Mesothelial cell of epicardium (in vitro differentiated cells): ENCODE data around the gene PPL. TPM values are rescaled to one million over a fixed set of nuclear protein-coding genes. Genes with fewer than 3 reads are reported as not detected.
"Not testable (repeated sequence)": the region's sequence is repeated elsewhere in the genome, so short reads cannot be mapped to it uniquely, and the experiment has no call there.

Source experiments
- DNase-seq, 2 experiments: peaks; one replicate each; pipeline ENCODE4 v3.0.0; 2021; ENCODE audit warnings: low spot score in 2 of 2; ENCODE audit not compliant: unreplicated experiment in 2 of 2
- H3K27ac Mint-ChIP-seq: 2 replicates; pipeline ENCODE4 v1.8.0; 2021; ENCODE audit warnings: mixed read lengths
- H3K27me3 Mint-ChIP-seq: 2 replicates; pipeline ENCODE4 v1.8.0; 2021; ENCODE audit warnings: low read depth, mixed read lengths
- H3K36me3 Mint-ChIP-seq: 2 replicates; pipeline ENCODE4 v1.8.0; 2021; ENCODE audit warnings: mixed read lengths
- H3K4me1 Mint-ChIP-seq: 2 replicates; pipeline ENCODE4 v1.8.0; 2021; ENCODE audit warnings: mixed read lengths
- H3K4me3 Mint-ChIP-seq: 2 replicates; pipeline ENCODE4 v1.8.0; 2021; ENCODE audit warnings: mild to moderate bottlenecking, moderate library complexity, mixed read lengths
- H3K9me3 Mint-ChIP-seq: 2 replicates; pipeline ENCODE4 v1.8.0; 2021; ENCODE audit warnings: mixed read lengths
- CTCF ChIP-seq: fragments of 200-600 bp; sonication (generic); IDR thresholded peaks from one replicate; pipeline ENCODE4 v1.5.0; 2021; ENCODE audit warnings: antibody characterized with exemption; ENCODE audit not compliant: unreplicated experiment
- total RNA-seq: library from RNA; stranded (reverse); gene quantifications from 3 replicates; pipeline ENCODE4 v1.2.1, GENCODE V29; 2021

The PPL gene
- total RNA-seq, 1 donor from 2014 or later, result 36.8 TPM

DNA sequence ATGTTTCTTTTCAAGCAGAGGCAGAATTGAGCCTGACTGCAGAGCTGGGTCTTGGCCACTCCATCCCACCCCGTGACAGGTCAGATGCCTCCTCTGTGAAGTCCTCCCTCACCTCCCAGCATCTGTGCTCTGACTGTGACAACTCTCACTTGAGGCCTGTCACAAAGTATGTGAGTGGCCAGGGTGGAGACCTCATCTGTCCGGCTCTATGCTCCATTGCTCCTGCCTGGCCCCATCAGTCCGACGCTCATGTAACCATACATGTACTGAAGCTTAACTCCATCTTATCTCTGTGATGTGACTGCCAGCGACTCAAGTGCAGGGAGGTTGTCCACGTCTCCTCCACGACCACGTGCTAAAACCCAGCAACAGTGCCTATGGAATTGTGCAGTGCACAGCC lies 3.5 kb downstream of the PPL start:
- Mint-ChIP-seq H3K4me1 (peaks cover 12% of the 10 kb centered on the region), H3K27ac (no peak overlapping the region), H3K9me3 (no peaks in the 10 kb centered on the region), H3K4me3 (no peak overlapping the region), H3K36me3 (peaks cover 9% of the 10 kb centered on the region), H3K27me3 (peaks cover 35% of the 10 kb centered on the region)
- no peak for TF ChIP-seq CTCF
- no peak for DNase-seq

GRCh38 chr16:4931381-4931780 lies 5.6 kb downstream of the PPL start:
- Mint-ChIP-seq H3K27ac (no peak overlapping the region), H3K4me3 (no peak overlapping the region), H3K27me3 (peaks cover 20% of the 10 kb centered on the region), H3K36me3 (peaks cover 18% of the 10 kb centered on the region), H3K9me3 (peaks cover 7% of the 10 kb centered on the region), H3K4me1 (peaks cover 10% of the 10 kb centered on the region)
- DNase-seq, result no peak
- no peak for TF ChIP-seq CTCF

- DNase-seq, H3K9me3 Mint-ChIP-seq, H3K27ac Mint-ChIP-seq, H3K27me3 Mint-ChIP-seq, H3K4me3 Mint-ChIP-seq: not testable (repeated sequence)
- Mint-ChIP-seq H3K4me1 (peaks cover 12% of the 10 kb centered on the region), H3K36me3 (peaks cover 18% of the 10 kb centered on the region)
These were observed 7.3 kb downstream of the PPL start for GRCh38 chr16:4929619-4930018.

- H3K9me3 Mint-ChIP-seq, result peaks cover 7% of the 10 kb centered on the region
- H3K36me3 Mint-ChIP-seq, result peaks cover 18% of the 10 kb centered on the region
- no peak for TF ChIP-seq CTCF
- H3K27me3 Mint-ChIP-seq, result no peaks in the 10 kb centered on the region
- no peak overlapping the region for H3K27ac Mint-ChIP-seq
- DNase-seq, result no peak
- H3K4me3 Mint-ChIP-seq, result no peak overlapping the region
- H3K4me1 Mint-ChIP-seq, result peaks cover 19% of the 10 kb centered on the region
These were observed 8.7 kb downstream of the PPL start for GRCh38 chr16:4928227-4928626.

GRCh38 chr16:4927661-4928060 lies 9.3 kb downstream of the PPL start:
- Mint-ChIP-seq H3K36me3 (peaks cover 18% of the 10 kb centered on the region), H3K27ac (no peak overlapping the region), H3K4me3 (no peak overlapping the region), H3K4me1 (peaks cover 24% of the 10 kb centered on the region), H3K9me3 (peaks cover 7% of the 10 kb centered on the region), H3K27me3 (no peaks in the 10 kb centered on the region)
- no peak for DNase-seq
- TF ChIP-seq CTCF, result no peak

DNA sequence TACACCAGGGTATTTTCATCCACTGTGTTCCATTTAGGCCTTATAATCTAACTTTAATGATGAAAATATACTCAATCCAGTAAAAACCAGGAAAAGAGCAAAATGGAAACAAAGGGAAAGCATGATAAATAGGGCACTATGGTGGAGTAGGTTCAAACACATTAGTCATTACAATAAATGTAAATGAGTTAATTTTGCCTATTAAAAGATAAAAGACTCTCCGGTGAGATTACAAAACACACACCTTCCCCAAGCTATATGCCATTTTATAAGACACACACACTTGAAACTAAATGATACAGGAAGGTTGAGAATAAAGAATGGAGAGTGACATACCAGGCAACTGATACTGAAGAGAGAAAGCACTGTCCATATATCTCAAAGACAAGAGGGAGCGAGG lies 10.0 kb downstream of the PPL start:
- Mint-ChIP-seq H3K4me3 (no peak overlapping the region), H3K36me3 (peaks cover 18% of the 10 kb centered on the region), H3K9me3 (peaks cover 7% of the 10 kb centered on the region), H3K27me3 (no peaks in the 10 kb centered on the region), H3K4me1 (peaks cover 27% of the 10 kb centered on the region), H3K27ac (no peak overlapping the region)
- DNase-seq, result no peak
- TF ChIP-seq CTCF, result no peak
